Measurements from ENCODE around the gene ZBTB5.

- TF ChIP-seq CTCF (IDR thresholded peaks at IDR 0.05; ENCODE audit: borderline replicate concordance, extremely low read depth, low read length, poor library complexity, severe bottlenecking) (no peak), EZH2 (IDR thresholded peaks at IDR 0.05; ENCODE audit: borderline replicate concordance, low read depth, low read length, severe bottlenecking) (no peak)
Observed at GRCh38 chr9:37464006-37464405, 1.2 kb downstream of the ZBTB5 start.

Measured in DND-41 (cell line).